CD4-positive, alpha-beta T cell treated with Interferon gamma for 1 hour (primary cell): ENCODE measurements around the gene SNAP47.

ENCODE experiments used
- DNase-seq: peaks from one replicate; pipeline ENCODE4 v3.0.0-alpha.2; 2020

The SNAP47 gene

DNA sequence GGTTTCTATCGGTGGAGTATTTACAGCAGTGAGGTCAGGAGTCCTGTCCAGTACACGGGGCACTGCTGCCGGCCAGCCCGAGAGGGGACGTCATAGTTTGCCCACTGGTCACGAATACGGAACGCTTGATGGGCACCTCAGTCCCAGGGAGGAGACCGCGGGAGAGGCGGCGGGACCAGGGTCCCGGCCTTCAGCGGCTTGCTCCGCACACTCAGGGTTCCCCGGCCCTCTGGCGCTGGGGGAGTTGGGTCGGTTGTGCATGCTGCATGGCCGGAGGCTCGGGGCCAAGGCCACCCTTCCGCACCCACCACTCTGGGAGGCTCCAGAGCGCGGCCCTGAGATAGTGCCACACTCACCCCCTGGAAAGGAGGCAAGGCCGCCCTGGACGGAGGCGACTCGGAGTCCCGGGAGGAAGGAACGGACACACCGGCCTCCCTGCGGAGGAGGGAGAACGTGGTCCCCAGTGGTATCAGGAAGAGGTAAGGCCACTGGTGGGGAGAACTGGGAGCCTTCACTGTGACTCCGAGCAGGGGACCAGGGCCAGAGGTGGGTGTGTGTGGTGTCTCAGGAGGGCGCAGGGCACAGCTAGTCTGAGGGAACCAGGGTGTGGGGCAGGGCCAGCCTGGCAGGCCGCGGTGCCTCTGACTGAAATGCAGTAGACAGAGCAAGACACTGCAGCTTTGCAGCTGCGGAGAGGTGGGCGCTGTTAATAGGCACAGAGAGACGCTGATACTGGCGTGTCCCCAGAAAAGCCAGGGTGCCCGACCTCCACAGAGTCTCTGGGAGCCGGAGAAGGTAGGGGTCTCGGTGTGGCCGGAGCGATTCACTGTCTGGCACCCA, 51.7 kb downstream of the SNAP47 start:
- no peak for DNase-seq

DNA sequence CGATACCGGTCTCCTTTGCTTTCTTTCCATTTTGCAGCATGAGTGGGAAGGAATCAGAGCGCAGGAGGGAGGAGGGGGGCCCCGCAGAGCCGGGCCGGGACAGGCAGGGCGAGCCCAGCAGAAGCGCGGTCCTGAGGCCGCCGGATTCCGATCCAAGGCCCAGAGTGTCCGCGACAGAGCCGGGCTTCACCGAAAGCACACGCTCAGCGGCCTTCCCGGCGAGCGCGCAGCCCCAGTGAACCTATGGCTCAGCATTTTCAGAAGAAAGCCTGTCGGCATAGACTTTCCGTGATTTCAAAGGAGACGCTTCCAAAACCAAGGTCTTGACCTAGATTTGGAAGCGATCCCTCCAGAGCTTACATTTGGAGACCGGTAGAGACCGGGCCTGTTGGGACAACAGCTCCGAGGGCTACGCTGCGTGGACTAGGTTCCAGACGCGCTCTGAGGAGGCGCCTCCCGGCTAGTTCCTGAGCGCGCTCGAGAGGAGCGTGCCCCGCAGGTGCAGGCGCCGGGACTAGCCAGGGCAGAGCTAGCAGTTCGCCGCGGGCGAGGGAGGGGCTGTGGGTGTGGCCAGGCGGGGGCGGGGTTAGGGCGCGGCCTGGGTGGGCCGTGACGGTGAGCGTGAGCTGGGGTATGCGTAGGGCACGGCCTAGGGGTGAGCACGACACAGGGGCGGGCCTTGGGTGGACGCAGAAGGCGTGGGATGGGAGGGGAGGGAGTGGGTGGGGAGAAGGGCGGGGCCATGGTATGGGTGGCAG, 52.5 kb downstream of the SNAP47 start:
- DNase-seq = peak; percentile 97

DNA sequence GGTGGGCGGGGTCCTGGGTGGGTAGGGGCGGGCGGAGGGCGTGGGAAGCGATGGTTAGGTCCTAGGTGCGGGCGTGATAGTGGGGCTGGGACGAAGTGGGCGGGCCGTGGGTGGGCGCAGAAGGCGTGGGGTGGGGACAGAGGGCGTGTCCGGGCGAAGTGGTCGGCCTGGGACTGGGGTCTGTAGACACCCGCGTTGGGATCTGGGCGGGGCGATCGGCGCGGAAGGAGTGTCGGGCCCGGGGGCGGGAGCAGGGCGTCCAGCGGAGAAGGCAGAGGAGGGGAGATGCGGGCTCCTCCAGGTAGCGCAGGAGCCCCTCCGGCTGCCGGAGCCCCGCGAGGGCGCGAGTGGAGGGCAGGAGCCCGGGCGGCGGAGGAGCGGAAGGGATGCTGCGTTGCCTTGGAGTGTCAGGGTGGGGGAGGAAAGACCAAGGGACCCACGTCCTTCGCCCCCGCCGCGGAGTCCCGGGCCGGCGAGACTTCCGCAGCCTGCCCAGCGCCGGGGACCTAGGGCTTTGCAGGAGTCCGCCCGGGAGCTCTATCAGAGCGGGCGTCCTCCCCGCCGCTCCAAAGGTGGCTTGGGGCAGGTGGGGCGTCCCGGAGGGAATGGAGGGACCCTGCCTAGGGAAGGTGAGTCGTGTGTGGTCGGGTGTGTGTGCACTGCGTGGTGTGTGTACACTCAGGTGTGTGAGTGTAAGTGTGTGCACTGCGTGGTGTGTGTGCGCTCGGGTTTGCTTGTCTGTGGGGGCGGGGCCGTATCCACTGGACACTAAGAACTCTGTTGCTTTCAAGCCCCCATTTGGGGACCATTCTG, 53.2 kb downstream of the SNAP47 start:
- no peak for DNase-seq

DNA sequence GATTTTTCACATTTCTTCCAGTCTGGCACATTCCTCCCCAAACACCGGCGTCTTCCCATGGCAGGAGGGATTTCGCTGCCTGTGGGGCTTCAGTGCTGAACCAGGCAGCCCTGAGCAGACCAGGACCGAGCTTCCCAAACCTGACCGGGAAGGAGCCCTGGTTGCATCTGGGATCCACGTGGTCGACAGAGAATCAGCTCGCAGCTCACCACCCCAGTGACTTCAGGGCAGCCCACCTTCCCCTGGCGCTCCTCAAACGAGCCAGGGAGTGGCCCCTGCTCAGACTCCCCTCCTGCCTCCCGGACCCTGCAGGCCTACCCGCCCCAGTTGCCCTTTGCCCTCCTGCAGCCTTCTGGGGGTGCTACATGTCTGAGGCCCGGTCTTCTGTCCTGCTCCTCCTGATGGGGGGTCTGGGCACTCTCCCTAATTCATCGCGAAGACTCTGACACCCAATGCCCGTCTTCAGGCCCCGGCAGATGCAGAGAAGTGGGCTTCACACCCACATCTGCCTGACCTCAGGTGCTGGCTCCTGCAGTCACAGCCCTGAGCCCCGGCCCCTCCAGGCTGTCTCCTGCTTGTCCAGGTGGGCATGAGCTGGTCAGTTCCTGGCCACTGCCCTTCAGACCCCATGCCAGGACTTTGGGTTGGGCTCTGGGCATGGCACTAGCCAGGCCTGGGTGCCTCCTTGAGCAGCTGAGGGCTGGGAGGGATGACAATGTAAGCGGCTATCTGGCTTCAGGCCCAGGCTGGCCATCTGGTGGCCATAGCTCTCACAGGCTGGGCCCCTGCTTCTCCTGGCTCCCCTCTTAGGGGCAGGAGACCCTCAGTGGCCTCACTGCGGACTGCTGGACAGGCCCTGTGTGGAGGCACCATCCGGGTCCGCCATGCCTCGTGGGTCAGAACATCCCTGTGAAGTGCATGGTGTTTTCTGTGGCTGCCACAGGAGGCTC, 54.1 kb downstream of the SNAP47 start:
- no peak for DNase-seq

DNA sequence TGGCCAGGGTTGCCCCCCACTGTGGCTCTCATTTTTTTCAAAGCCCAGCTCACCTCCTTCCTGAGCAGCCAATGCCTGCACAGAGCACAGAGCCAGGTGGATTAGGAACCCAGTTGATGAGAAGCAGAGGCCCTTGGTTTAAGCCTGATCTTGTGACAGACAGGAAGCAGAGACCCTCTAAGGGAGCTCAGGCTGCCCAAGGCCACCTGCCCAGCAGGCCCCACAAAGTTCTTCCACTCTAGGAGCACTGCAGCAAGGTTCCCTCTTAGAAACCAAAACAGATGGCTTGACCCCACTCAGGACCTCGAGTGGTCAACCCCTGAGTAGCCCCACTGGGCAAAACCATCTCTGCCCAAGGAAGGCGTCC, 54.8 kb downstream of the SNAP47 start:
- no peak for DNase-seq

DNA sequence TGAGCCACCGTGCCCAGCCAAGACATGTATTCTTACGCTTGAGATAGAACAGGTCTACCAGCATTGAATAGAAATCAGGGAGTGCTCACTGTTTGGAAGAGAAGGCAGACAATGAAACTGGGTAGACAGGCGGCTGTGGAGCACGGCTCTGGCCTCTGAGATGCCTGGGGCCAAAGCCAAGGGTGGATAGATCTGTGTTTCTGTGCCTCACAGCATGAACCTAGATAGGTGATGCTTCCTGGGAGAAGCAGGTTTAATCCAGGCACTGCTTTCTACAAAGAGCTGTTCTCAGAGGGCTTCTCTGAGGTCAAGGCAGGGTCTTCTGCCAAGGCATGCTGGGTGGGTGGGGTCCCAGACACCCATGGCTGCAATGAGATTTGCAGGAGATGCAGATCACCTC, 55.6 kb downstream of the SNAP47 start:
- DNase-seq = no peak

DNA sequence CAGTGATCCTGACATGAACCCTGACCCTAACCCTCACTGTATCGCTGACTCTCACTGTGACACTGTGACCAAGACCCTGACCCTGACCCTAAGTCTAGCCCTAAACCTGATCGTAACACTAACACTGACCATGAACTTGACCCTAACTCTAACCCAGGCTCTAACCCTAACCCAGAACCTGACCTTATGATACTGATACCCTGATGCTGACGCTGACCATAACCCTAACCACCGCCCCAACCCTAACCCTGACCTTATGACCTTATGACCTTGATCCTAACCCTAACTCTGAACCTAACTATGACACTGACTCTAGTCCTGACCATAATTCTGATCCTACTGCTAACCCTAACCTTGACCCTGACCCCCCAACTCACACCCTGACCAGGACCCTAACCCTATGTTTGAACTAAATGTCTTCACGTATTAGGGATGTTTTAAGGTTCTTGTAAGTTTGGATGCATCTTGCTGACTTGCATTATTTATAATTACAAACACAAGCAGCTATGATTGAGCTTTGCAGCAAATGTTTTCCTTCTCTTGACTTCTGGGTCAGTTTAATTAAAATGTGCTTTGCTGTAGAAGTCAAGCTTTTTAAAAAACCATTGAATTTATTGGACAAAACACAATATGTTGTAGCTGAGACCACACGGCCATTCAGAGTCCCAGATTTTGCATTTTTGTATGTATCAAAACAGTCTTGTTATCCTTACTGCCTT, 56.3 kb downstream of the SNAP47 start:
- DNase-seq = no peak

DNA sequence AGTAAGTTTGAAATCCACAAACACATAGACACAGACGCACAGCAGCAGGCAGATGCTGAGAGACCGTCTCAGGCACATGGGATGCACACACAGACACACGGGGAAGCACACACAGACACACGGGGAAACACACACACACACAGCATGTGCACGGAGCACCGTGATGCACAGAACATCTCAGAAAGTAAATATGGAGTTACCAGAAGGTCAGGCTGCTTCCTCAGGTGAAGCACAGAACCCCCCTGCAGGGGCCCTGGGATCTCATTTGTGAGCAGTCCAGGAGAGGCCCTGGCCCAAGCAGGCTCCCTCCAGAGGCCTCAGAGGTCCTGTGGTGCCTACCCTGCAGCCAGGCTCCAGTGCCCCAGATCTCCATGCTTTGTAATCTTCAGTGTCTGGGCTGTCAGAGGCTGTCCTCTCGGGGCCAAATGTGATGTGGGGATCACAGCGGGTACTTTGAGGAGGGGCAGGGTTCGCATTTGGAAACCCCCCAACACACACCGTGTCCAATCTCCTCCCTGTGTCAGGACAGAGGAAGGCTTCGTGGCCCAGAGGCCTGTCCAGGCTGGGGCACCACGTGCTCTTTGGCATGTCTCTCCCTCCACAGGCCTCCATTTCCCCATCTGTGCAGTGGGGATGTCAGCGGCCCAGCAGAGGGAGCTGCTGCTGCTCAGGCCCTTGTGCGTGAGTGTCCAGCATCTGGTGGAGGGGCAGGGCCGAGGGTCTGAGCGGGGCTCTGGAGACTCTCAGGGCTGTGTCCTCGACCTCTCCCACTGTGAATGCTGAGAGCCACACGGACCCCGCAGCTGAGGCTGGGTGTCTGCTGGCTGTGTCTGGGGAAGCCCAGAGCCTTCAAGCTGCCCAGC, 57.2 kb downstream of the SNAP47 start:
- DNase-seq = no peak

DNA sequence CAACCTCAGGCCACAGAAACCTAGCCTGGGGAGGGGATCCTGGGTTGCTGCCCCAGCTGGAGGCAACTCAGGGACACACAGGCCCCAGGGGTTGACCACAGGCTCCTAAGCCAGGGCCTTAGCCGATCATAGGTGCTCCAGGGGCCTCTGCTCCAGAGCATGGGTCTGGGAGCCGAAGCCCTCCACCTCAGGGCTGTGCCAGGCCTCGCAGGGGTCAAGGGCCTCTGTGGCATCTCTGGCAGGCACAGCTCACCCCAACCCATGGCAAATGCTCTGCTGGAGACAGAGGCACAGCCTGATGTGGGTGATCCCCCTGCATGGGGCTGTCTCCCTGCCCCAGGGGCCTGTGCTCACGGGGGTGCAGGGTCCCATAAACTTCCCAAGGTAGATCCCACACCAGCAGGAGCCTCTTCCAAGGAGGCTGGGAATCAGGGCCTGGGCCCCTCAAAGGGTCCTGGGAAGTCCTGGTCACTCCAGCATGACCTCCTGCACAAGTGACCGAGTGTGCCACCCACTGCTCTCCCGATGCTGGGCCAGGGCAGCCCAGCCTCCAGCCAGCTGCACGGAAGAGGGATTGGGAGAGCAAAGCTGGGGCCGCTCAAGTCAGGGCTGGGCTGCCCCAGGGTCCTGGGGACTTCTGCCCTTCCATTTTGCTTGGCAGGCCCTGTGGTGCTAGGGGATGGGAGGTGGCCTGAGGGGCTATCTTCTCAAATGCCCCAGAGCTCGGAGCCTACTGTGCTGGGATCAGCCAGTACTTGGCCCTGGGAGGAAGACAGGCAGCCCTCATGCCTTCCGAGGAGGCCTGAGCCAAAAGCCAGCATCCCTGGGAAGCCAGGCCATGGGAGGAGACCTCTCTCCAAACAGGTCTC, 58.1 kb downstream of the SNAP47 start:
- no peak for DNase-seq

DNA sequence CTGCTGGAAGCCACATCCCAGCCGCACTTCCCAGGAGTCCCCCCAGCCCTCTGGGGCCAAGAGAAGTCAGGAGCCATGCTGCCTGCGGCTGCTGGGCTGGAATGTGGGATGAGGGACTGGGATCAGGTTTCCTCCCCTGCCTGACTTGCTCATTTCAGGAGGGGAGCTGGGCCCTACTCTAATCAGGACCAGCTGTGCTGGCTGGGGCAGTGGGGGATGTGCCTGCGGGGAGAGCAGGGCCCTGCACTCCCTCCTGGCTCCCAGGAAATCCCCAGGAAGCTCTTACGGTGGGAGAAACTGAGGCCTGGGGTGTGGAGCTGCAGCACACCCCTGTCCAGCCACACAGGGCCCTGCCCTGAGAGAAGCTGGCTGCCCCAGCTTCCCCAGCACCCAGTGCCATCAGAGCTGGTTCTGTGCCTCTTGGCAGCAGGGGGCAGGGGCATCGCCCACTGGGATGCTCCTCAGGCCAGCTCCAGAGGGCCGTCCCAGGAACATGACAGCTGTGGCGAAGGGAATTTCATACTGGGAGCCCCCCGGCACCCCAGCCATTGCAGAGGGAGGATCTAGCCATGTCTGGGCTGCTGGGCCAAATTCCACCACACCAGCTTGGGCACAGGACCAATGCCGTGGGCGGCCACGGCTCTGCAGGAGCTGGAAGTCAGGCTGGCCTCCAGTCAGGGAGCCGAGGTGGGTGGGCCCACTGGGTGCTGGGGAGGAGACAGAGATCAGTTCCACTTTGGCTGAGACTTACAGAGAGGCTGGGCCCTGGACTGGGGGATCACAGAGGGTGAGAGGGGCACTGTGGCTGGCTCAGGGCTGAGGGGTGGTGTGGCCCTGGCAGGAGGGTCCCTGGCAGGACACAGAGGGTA, 58.9 kb downstream of the SNAP47 start:
- no peak for DNase-seq

DNA sequence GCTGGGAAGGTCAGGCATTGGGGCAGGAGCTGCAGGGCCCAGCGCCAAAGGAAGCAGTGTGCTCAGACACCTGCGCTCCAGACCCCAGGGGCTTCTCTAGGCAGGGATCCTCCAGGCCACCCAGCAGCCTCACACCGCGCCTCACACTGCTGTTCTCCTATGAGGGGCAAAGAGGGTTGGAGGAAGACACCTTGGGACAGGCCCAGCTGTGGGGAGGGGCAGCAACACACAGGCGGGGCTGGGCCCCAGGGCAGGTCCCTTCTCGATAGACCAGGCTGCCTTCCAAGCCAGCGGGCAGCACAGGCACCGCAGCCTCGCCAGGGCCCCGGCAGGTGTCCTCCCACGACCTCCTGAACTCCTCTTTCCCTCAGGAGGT, 59.6 kb downstream of the SNAP47 start:
- DNase-seq = no peak

DNA sequence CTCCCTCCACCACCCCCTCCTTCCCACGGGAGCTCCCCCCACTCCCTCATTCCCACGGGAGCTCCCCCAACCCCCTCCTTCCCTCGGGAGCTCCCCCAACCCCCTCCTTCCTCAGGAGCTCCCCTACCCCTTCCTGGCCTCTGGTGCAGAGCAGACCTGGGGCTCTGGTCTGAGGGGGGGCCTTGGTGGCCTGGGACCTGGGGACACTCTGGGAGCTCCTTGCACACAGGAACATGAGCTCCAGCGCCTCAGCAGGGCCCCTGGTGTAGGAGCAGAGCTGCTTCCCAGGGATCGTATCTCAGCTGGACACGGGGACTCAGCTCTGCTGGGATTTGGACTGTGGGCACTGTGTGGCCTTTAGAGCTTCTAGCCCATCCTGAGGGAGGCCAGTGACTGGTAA, 60.5 kb downstream of the SNAP47 start:
- no peak for DNase-seq

DNA sequence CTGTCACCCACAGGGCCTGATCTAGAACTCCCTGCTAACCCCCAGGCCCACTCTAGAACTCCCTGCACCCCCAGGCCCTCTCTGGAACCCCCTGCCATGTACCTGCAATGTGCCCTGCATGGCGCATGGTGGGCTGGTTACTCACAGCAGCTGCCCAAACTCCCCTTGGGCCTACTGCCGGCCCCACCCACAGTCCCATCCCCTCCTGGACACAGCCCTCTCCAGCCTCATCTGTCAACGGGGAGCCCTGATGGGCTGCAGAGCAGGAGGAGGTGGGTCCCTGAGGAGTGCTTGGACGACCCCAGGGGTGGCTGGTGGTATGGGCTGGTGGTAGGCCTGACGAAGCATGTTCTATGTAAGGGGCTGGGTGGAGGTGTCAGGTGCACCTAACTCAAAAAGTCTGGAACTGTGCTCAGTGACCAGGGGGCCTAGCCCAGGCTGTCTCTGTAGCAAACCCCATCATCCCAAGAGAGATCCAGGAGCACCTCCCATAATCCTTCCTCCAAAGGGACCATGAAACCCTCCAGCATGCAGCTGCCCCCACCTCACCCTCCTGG, 61.2 kb downstream of the SNAP47 start:
- DNase-seq = no peak

DNA sequence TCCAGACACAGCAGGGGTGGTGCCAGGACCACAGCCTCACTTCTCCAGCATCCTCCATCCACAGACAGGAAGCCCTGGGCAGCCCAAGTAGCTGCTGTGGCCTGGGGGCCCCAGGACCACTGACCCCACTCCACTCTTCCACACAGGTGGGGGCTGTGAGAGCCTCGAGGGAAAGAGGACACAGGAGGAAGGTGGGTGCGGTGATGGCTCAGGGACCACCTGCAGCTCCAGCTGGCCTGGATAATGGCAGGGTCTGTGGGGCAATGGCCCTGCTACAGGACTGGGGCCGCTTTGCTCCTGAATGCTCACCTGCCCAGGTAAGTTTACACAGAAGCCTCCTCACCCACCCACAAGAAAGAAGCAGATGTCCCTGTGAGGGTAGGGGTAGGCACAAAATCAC, 61.9 kb downstream of the SNAP47 start:
- no peak for DNase-seq

DNA sequence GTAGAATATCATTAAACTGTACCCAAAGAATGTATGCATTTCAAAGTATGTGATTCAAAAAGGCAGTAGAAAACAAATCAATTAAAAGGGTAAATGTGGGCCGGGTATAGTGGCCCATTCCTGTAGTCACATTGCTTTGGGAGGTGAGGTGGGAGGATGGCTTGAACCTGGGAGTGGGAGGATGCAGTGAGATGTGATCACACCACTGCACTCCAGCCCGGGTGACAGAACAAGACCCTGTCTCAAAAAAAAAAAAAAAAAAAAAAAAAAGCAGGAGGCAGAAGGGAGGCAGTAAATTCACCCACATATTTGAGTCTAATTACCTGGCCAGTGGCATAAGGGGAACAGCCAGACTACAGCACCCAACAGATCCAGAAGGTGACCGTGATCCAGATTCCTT, 62.4 kb downstream of the SNAP47 start:
- DNase-seq = no peak

DNA sequence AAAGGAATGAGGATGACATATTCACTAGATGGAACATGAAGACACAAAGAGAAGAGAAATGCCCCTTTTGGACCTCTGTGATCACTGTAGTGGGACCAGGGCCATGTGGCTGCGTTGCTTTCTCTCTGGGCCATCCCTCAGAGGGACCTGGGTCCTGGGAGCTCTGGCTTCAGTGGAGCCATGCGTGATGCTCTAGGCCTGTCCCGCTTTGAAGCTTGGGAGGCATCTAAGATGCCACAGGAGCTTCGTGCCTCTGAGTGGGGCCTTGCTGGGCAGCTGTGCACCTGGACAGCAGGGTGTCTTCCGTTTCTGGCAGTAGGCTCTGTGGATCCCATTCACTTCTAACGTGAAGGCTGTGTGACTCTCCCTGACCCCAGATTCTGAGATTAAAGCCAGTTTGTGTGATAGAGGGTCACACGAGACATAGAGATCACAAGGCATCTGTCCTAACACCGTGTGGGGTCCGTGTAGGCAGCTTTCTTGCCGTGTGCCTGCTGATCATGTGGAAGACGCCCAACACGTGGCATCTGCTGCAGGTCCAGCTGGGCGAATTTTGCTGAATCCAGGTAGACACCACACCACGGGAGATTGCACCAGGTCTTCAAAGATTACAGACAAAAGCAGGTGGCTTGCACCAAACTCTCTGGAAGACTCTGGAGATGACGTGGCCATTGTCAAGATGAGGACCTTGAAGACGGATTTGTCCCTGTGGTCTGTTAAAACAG, 63.0 kb downstream of the SNAP47 start:
- no peak for DNase-seq

DNA sequence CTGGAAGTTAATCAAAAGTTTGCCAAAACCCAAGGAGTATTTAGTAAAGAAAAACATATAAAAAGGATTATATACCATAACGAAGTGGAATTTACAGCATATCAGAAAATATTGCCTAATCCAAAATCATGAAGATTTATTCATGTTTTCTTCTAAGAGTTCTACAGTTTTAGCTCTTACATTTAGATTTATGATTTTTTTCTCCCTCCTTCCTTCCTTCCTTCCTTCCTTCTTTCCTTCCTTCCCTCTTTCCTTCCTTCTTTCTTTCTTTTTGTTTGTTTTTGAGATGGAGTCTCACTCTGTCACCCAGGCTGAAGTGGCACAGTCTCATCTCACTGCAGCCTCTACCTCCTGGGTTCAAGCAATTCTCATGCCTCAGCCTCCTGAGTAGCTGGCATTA, 64.5 kb downstream of the SNAP47 start:
- DNase-seq = no peak

DNA sequence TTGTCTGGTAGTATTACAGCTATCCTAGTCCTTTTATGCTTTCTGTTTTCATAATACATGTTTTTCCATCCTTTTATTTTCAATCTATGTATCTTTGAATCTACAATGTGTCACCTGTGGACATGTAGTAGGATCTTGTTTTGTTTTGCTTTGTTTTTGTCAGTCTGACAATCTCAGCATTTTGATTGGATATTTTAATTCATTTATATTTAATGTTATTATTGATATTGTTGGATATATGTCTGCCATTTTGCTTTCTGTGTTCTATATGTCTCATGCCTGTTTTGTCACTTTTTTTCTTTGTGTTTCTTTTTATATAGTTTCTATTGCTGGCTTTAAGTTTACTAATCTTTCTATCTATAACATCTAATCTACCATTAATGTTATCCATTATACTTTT, 68.7 kb downstream of the SNAP47 start:
- no peak for DNase-seq
